HUDEP-2 (cell line): Measurements from ENCODE around the gene DNTTIP2.
"Not testable (repeated sequence)": the region's sequence is repeated elsewhere in the genome, so short reads cannot be mapped to it uniquely, and the experiment has no call there.

Source experiments
- DNase-seq, 76 experiments: peaks; one replicate each; lab custom pipeline; 2025; ENCODE audit not compliant: unreplicated experiment in 76 of 76; lab: John Stamatoyannopoulos, UW

Gene DNTTIP2, protein sequence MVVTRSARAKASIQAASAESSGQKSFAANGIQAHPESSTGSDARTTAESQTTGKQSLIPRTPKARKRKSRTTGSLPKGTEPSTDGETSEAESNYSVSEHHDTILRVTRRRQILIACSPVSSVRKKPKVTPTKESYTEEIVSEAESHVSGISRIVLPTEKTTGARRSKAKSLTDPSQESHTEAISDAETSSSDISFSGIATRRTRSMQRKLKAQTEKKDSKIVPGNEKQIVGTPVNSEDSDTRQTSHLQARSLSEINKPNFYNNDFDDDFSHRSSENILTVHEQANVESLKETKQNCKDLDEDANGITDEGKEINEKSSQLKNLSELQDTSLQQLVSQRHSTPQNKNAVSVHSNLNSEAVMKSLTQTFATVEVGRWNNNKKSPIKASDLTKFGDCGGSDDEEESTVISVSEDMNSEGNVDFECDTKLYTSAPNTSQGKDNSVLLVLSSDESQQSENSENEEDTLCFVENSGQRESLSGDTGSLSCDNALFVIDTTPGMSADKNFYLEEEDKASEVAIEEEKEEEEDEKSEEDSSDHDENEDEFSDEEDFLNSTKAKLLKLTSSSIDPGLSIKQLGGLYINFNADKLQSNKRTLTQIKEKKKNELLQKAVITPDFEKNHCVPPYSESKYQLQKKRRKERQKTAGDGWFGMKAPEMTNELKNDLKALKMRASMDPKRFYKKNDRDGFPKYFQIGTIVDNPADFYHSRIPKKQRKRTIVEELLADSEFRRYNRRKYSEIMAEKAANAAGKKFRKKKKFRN

DNA sequence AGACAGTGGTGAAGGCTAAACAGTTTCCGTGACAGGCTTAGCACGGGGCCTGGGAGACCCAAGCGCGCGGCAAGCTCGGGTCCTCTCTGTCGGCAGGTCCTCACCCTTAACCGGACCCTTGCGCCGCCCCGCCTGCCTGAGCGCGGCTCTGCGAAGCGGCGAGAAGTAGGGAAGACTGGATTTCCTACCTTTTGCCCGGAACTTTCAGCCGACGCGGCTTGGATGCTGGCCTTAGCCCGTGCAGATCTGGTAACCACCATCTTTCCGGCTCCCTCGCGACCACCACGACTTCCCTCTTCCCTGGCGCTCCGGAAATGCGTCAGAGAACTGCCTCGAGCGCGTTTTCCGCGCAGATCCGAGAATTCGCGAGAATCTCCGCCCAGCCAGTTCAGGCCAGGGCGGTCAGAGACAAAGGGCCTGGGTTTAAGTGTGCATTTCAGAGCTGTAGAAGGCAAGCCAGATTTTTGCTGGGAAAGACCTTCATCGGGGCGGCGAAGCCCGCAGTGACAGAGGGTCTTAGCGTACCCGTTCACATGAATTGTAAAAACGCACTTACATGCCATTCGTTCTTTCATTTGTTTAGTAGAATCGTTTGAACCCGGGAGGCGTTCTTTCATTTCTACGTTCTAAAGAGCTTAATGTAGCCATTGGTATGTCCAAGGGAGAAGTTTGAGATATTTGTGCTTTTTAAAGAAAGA is at the start of gene DNTTIP2:
Gene DNTTIP2 (minus strand): TSS at position 318 of the 698 bp plus-strand sequence. CDS start 58 bp downstream, at position 260.
- peak in 75 of 76 experiments; percentile 19 to 89 (median 79) for DNase-seq

DNA sequence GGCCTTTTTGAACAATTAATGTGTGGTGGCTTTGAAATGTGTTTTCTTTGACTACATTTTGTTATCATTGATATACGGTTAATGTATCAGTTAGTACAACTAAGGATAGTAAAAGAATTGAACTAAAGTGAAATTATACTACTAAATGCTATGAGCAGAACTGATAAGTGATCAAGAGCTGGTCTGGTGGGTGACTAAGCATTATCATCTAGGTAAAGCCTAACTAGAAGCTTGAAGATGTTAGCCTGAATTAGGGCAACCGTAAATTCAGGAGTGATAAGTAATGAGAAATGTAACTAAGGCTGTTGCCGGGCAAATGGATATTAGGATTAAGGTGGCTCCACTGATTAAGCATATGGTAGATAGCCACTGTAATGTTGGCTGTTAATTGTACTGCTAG is 46.2 kb upstream of the DNTTIP2 start:
- DNase-seq, result no peak

DNA sequence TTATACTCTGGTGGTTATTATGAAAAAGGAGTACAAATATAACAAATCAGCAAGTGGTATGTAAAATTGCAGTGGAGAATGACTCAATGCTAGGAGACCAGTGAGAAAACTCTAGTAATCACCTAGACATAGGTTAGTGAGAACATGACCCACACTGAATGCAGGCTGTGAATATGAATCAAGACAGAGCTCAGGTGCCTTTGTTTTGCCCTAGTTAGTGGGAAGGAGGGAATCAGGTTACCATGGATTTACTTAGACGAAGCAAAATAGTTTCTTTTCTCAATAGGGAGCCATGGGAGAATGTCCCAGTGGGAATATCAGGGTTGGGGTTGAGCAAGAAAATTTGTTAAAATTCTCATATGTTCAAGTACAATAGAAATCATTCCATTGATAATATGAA is 40.8 kb upstream of the DNTTIP2 start:
- no peak for DNase-seq

DNA sequence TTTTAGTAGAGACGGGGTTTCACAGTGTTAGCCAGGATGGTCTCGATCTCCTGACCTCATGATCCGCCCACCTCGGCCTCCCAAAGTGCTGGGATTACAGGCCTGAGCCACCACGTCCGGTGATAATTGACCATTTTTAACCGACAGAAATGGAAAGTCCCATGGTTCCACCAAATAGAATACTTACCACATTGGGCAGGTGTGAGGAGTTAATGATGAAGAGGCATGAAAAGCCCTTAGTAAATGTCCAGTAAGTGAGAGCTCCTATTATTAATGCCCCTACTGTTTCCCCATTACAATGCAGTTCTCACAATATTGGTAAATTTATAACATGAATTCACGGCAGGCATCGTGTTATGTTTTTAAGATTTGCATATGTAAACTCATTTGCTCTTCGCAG is 38.3 kb upstream of the DNTTIP2 start:
- no peak for DNase-seq

DNA sequence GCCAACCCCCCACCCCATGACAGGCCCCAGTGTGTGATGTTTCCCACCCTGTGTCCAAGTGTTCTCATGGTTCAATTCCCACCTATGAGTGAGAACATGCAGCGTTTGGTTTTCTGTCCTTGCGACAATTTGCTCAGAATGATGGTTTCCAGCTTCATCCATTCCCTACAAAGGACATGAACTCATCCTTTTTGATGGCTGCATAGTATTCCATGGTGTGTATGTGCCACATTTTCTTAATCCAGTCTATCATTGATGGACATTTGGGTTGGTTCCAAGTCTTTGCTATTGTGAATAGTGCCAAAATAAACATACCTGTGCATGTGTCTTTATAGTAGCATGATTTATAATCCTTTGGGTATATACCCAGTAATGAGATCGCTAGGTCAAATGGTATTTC is 31.9 kb upstream of the DNTTIP2 start:
- not testable (repeated sequence) for DNase-seq

DNA sequence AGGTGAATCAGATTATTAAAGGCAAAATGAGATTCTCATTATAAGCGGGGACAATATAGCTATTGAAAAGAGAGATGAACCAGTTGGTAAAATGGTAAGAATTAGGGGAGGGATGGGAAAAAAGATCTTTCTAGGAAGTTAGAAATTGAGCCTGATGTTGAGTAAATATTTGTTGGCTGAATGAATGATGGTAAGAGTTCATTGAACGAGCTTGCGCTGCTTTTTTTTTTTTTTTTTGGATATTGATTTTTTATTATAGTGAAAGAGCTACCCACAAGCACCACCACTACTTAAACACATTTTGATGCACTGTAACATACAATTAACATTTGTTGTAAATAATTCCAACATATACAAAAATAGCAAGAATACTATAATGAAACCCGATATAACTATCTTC is 31.3 kb upstream of the DNTTIP2 start:
- no peak for DNase-seq

DNA sequence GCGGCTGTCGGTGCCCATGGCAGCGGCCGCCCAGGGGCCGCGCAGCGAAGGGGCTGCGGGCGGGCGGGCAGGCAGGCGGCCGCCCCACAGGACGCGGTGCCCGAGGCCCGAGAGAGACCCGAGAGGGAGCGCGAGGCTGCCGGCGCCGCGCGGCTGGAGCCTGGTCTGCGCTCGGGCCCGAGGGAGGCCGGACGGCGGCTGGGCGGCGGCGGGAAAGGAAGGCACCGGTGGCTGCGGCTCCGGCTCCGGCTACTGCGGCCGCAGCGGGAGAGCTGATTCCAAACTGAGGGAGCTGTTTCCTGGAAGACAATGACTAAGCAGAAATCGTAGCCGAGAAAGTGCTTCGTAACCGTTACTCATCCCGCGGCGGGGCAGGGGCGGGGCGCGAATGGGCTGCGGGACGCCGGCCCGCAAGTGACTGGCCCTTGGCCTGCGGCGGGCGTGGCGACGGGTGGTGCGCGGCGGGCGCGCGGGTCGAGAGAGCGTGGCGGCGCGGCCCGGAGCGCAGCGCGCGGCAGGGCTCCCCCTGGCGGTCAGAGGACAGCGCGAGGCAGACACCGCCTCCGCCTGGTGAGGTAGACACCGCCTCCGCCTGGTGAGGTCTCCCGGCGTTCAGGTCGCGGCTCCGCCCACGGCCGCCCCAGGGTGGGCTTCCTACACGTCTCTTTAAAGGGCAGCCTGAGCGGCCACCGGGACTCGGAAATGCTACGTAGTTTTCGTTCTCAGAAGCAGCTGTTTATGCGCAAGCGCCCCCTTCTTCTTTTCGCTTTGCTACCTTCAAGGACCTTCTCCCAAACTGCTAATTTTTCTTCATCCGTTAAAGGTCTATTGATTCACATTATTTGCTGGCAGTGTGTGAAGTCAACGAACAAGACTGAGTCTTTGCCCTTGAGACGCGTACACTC is 30.4 kb upstream of the DNTTIP2 start, which contains the start of gene GCLM:
Gene GCLM (minus strand): TSS at position 285 of the 905 bp plus-strand sequence. CDS start 267 bp downstream, at position 18.
- peak; percentile 18 to 97 (median 88) for DNase-seq

DNA sequence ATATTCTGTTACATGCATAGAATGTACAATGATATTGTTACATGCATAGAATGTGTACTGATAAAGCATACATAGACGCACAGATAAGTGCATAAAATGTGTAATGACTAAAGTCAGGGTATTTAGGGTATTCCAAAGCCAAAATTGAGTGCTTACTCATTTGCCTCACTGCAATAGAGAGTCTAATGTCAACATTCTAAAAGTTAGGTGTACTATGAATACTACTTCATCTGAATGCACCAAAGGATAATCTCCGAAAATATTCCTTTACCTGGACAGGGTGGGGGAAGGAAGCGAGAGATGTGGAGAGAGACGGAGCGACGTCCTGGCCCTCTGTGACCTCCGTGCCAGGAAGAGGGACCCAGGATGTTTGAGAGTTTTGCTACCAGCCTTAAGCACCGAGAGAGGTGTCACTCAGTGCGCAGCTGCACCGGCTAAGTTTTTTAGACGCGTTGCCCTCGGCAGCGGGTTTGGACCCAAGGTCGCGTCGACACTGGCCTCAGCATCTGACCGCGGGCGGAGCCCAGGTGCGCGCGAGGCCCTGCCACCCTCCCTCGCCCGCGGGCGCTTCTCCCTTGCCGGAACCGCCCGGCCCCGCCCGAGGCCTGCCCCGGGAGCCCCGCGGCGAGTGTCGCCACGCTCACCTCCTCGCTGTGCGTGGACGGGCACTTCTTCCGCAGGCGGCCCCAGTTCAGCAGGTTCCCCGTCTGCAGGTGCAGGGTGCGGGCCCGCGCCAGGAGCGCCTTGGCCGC is 29.6 kb upstream of the DNTTIP2 start:
- DNase-seq, result peak in 34 of 76 experiments; percentile 4 to 56 (median 26)

DNA sequence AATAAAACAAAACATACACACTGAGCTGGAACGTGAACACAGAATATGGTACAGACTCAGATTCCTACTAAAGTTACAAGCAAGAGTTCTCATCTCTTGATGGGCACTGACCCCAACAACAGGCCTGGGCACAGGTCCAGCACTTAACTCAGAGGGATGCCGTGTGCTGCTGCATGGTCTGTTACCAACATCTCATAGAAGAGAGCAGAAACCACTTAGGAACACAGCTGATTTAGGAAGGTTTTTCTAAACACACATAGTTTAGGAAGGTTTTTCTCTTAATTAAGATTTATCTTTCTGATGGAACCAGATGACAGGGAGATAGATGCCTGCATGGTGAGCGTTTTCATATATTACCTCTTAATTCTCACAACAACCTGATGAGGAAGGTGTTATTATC is 28.7 kb upstream of the DNTTIP2 start:
- peak in 26 of 76 experiments; percentile 1 to 23 (median 4) for DNase-seq

DNA sequence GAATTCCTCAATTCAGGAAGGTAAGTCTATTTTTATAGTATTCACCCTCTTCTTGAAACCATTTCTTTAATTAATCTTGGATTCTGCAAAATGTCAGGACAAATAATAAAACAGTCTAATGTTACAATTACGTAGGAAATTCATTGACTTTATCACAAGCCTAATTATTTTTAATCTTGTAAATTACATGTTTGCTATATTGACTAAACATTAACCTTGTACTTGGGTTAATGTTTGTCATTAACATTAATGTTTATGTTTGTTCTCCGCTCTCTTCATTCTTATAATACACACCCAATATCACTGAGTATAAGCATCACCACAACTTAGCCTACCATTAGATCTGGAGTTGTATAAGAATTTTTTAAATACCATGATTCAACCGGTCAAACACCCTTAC is 27.5 kb upstream of the DNTTIP2 start:
- no peak for DNase-seq

DNA sequence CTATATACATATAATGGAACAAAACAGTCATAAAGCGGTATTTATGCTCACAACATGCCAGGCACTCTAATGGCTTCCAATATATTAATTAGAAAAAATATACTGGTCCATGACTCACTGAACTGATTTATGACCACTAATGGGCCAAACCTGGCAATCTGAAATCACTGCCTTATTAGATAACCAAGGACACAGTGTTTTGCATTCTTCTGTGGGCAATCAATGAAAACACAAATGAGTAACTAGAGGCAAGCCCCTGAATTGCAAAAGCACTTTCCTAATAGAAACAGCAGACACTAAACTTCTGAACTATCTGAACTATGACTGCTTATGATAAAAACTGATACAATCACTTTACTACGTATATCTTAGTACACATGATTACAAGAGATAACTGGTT is 26.7 kb upstream of the DNTTIP2 start:
- DNase-seq, result peak in 1 of 76 experiments; percentile 3

DNA sequence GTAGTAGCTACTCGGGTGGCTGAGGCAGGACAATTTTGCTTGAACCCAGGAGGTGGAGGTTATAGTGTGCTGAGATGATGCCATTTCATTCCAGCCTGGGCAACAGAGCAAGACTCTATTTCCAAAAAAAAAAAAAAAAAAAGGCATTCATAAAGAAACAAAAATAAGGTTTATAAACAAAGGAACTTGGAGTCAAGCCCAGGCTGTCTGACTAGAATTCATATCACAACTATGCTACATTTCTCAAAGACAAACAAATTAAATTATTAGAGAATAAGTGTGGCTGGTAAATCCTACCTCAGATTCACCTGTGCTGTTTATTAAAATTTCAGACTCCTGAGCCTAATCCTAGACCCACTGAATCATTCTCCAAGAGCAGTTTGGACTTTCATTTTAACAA is 26.0 kb upstream of the DNTTIP2 start:
- no peak for DNase-seq

DNA sequence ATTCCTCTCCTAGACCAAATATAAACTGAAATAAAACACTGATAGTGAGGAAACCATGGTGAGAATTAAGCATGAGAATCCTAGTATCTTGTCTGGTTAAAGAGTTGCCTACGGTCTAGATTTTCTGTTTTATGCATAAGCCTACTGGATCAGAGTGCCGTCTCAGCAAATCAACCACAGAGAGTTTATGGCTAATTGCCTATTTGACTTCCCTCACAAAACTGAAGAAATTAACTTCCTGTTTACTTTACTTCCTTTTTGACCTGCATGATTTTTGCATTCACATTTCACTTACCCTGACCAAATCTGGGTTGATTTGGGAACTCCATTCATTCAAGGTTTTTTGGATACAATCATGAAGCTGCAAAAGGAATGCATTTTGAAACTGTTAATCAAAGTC is 25.2 kb upstream of the DNTTIP2 start:
- no peak for DNase-seq

DNA sequence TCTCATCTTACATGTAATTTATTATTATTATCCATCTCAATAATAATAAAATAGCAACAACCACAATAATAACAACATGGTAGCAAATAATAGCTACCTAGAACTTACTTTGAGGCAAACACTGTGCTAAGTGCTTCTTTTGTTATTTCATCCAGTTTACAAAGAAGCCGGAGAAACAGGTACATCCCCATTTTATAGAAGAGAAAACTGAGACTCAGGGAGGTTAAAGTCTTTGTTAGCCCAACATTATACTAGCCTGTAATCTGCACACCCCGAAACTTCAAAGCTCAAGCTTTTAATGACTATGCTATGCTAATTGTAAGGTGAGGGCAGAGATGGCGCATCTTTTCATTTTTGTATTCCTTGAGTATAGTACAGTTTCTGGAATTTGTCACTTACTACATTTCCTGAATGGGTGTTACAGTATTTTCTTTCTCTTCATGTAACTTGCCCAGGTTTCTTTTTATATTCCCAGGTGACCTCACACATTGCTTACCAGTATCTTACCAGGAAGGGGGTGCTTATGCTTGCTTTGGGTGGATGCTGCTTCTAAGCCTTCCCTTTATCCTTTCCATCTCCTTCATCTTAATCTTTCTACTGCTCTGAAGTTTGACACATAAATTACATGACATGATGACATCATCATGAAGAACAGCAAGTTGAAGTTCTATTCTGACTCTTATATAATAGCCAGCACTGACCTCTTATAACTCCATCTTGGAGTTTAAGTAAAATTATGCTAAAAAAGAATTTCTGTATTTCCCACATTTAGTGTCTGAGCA is 21.9 kb upstream of the DNTTIP2 start:
- no peak for DNase-seq

DNA sequence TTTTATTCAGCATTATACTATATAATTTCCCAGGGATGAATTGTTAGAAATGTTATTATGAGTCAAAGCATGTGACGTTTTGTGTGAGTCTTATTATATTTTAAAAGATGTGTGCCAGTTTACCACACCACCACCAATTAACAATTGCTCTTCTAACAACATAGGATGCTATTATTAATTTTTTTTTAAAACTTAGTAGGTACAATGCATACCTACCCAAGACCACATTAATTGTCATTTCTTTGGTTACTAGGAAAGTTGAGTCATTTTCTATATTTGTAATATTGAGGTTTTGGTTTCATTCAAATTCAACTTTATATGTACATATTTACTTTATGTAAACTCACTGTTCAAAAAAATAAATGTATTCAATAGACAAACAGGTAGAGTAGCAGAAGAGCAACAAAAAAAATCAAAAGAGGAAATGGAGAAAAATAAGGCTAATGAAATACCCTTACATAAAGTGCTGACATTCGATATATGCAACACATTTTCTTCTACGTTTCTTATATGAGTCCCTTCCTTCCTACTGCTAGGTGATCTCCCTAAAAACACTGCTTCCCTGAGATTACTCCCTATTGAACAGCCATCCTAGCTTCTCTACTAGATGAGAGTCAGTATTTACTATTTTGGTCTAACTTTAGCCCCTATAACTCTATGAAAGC is 20.7 kb upstream of the DNTTIP2 start:
- no peak for DNase-seq

DNA sequence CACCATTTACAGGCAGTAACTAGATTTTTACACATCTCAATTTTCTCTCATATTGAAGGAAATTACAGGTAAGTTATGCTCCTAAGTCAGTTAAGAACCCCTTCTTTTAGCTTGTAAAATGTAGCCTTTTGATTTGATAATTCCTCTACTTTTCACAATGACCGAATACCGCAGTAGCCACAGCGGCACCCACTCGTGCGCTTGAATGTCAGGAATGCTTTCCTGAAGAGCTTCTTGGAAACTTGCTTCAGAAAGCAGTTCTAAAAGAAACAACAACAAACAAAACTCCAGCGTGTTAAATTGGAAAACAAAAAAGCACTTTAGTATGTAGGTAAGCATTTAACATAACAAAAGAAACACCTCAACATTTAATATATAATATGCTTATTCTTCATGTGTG is 9.9 kb upstream of the DNTTIP2 start:
- DNase-seq, result no peak

DNA sequence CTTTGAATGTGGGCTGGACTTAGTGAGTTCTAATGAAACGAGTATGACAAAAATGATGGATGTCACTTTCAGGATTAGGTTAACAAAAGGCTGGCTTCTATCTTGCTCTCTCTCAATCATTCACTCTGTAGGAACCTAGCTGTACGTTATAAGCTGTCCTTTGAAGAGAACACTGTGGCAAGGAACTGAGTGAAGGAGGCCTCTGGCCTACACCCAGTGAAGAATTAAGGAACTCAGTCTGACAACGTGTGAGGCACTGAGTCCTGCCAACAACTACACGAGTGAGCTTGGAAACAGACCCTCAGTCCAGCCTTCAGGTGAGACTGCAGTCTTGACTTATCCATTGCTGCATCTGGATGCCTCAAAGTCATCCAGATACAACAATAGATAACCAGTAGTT is 3.3 kb upstream of the DNTTIP2 start:
- DNase-seq, result no peak

DNA sequence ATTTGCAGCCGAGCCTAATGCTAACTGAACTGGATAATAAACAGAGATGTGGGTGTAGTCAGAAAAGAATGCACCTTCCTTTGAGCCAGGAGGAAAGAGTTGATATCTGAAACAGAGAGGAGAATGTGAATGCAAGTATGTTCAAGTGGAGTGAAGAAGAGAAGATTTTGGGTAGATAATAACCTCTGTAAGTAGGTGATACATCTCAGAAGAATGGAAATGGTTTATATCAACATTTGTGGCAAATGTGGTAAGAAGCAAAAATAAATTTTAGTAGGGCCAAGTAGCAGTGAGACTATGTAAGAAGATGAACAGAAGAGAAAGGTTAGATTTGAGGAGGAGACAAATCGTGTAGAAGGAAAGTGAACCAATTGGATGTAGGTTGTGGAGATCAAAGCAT is 1.7 kb upstream of the DNTTIP2 start:
- no peak for DNase-seq
